Activated CD8-positive, alpha-beta T cell treated with anti-CD3 and anti-CD28 coated beads for 36 hours (primary cell): Measurements from ENCODE around the gene MORN5. TPM values are rescaled to one million over a fixed set of nuclear protein-coding genes. Genes with fewer than 3 reads are reported as not detected.

Experiments used
- ATAC-seq: fragments of 200-7000 bp; cut with Tn5 transposase; one replicate; pipeline ENCODE4 v1.10.0; 2021; ENCODE audit warnings: mild to moderate bottlenecking, moderate library complexity
- CTCF ChIA-PET: fragments of 350-600 bp; sonication (Branson Sonifier 250); formaldehyde crosslinking; loops from one replicate; lab custom pipeline; 2021; ENCODE audit warnings: antibody characterized with exemption; lab: Charles Lee
- POLR2A ChIA-PET: fragments of 350-600 bp; sonication (Branson Sonifier 250); formaldehyde crosslinking; loops from one replicate; lab custom pipeline; 2021; ENCODE audit warnings: antibody characterized with exemption; lab: Charles Lee
- DNase-seq: peaks from one replicate; pipeline ENCODE4 v3.0.0-alpha.2; 2020
- H3K27ac Mint-ChIP-seq: one replicate; pipeline ENCODE4 v1.8.0; 2021; ENCODE audit warnings: mild to moderate bottlenecking, mixed read lengths
- H3K27me3 Mint-ChIP-seq: one replicate; pipeline ENCODE4 v1.8.0; 2021; ENCODE audit warnings: mixed read lengths
- H3K36me3 Mint-ChIP-seq: one replicate; pipeline ENCODE4 v1.8.0; 2021; ENCODE audit warnings: low read depth, mixed read lengths
- H3K4me1 Mint-ChIP-seq: one replicate; pipeline ENCODE4 v1.8.0; 2021; ENCODE audit warnings: low read depth, mixed read lengths
- H3K4me3 Mint-ChIP-seq: one replicate; pipeline ENCODE4 v1.8.0; 2021; ENCODE audit warnings: mild to moderate bottlenecking, moderate library complexity, mixed read lengths
- H3K9me3 Mint-ChIP-seq: one replicate; pipeline ENCODE4 v1.8.0; 2021; ENCODE audit warnings: mixed read lengths
- intact Hi-C: fragments of 100-400 bp; cut with micrococcal nuclease; formaldehyde crosslinking; loops from one replicate; pipeline ENCODE4 v1.10.0; 2022
- total RNA-seq, 2 experiments: library from RNA; stranded (reverse); gene quantifications; one replicate each; pipeline ENCODE4 v1.2.3, GENCODE V29; 2021
- TF ChIP-seq, protein P1 (sequence below): fragments of 200-600 bp; IDR thresholded peaks from one replicate; pipeline ENCODE4 v1.8.0; 2022; ENCODE audit warnings: antibody characterized with exemption, mild to moderate bottlenecking

MORN5 gene
- total RNA-seq, 2 experiments from 2014 or later = not detected

DNA sequence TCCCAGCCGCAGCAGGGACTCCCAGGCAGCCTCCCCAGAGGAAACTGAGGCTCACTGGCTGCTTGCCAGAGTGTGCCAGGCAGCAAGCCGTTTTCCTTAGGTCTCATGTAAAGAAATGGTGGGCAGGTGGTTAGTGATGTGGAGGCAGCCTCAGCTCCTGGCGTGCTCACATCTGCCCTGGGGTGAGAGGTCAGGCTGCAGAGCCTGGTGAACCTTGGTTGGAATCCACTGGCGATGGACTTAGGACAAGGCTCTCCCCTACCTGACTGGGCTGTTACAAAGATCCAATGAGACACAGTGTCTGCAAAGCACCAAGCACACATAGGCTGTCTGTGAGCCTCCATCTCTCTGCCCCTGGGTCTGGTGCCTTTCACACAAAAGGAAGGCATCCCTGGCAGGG, 38.2 kb downstream of the MORN5 start:
- ATAC-seq (no peak), DNase-seq (no peak)
- Mint-ChIP-seq H3K36me3 (no peaks in the 10 kb centered on the region), H3K27me3 (peaks cover 5% of the 10 kb centered on the region), H3K4me1 (no peaks in the 10 kb centered on the region), H3K27ac (no peak overlapping the region), H3K9me3 (no peaks in the 10 kb centered on the region), H3K4me3 (no peak overlapping the region)
- TF ChIP-seq, protein P1, sequence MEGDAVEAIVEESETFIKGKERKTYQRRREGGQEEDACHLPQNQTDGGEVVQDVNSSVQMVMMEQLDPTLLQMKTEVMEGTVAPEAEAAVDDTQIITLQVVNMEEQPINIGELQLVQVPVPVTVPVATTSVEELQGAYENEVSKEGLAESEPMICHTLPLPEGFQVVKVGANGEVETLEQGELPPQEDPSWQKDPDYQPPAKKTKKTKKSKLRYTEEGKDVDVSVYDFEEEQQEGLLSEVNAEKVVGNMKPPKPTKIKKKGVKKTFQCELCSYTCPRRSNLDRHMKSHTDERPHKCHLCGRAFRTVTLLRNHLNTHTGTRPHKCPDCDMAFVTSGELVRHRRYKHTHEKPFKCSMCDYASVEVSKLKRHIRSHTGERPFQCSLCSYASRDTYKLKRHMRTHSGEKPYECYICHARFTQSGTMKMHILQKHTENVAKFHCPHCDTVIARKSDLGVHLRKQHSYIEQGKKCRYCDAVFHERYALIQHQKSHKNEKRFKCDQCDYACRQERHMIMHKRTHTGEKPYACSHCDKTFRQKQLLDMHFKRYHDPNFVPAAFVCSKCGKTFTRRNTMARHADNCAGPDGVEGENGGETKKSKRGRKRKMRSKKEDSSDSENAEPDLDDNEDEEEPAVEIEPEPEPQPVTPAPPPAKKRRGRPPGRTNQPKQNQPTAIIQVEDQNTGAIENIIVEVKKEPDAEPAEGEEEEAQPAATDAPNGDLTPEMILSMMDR = no peak
- ChIA-PET CTCF (no interaction called here), POLR2A (no interaction called here)
- intact Hi-C loops = no loop called here

DNA sequence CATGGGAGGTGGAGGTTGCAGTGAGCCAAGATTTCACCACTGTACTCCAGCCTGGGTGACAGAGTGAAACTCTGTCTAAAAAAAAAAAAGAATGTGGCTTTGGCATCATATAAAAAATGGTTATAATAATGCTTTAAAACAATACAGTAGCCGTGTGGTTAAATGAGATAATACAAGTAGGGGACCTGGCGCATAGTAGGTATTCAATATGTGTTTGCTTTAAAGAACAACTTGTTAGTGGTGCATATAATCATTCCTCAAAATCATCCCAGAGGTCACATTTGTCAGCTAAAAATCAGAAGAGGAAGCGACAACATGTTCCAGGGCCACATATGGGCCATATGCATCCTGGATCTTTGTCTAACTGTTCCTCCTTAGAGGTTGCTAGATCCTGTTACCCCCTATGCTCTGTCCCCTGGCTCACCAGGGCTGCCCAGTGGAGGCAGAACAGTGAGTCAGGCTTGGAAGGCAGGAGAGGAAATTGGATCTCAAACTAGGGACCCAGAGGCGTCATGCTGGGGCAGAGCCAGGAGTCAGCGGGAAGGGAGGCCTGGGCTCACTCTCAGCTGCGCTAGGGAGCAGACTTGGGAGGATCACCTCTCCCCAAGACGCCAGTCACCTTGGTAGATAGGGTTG, 41.4 kb downstream of the MORN5 start:
- peaks cover 5% of the 10 kb centered on the region for H3K27me3 Mint-ChIP-seq
- POLR2A ChIA-PET = no interaction called here
- no peaks in the 10 kb centered on the region for H3K9me3 Mint-ChIP-seq
- H3K4me1 Mint-ChIP-seq = no peaks in the 10 kb centered on the region
- TF ChIP-seq, protein P1 = no peak
- no peak overlapping the region for H3K27ac Mint-ChIP-seq
- DNase-seq (no peak), ATAC-seq (no peak)
- CTCF ChIA-PET = no interaction called here
- no peaks in the 10 kb centered on the region for H3K36me3 Mint-ChIP-seq
- intact Hi-C loops = no loop called here
- no peak overlapping the region for H3K4me3 Mint-ChIP-seq

DNA sequence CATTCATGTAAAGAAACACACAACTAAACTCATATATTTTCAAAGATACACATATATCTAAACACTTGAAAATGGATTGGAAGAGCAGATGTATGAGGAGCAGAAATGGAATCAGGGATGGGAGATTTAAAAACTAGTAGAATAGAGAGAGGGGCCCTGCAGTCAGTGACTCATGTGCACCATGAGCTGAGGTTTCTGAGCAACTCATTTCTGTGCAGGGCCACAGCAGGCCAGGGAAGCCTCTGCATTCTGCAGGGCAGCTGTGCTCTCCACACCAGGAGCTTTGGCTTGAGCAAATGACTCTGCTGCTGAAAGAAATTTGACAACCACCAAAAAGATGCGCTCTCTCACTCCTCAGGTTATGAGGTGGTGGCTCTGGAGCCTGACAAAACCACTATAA, 41.9 kb downstream of the MORN5 start:
- Mint-ChIP-seq H3K9me3 (no peaks in the 10 kb centered on the region), H3K4me1 (no peaks in the 10 kb centered on the region), H3K27ac (no peak overlapping the region), H3K27me3 (peaks cover 5% of the 10 kb centered on the region), H3K4me3 (no peak overlapping the region), H3K36me3 (no peaks in the 10 kb centered on the region)
- ChIA-PET POLR2A (interaction anchor here (0.5 kb wide), 1 partner anchor 11 kb away, joined by 3 read pairs; no protein-coding TSS in a partner anchor), CTCF (no interaction called here)
- intact Hi-C loops = no loop called here
- TF ChIP-seq, protein P1 = no peak
- DNase-seq = no peak
- ATAC-seq = no peak

DNA sequence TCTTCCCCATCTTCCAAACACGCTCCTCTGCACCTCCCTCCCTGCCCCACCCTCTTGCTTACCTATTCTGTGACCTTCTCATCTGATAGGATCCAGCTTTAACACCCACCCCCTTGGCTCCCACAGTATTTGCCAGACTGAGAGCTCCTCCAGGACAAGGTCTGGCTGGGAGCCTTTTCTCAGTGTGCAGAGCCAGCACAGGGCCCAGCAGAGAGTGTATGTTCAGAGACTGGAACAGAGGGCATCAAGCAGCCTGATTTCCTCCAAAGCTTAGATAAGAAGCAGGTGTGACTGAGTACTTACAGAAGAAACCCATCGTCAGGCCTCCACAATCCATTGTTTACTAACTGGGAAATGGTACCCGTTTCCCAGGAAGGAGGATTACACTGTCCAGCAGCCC, 42.4 kb downstream of the MORN5 start:
- no peak for ATAC-seq
- H3K27ac Mint-ChIP-seq = no peak overlapping the region
- no peaks in the 10 kb centered on the region for H3K9me3 Mint-ChIP-seq
- TF ChIP-seq, protein P1 = no peak
- CTCF ChIA-PET = no interaction called here
- H3K4me3 Mint-ChIP-seq = no peak overlapping the region
- POLR2A ChIA-PET = interaction anchor here (0.5 to 1.0 kb wide), 2 partner anchors 12 to 83 kb away, joined by 3 read pairs; no protein-coding TSS in a partner anchor
- no peaks in the 10 kb centered on the region for H3K36me3 Mint-ChIP-seq
- DNase-seq = no peak
- no peaks in the 10 kb centered on the region for H3K4me1 Mint-ChIP-seq
- H3K27me3 Mint-ChIP-seq = peaks cover 3% of the 10 kb centered on the region
- intact Hi-C loops = no loop called here

DNA sequence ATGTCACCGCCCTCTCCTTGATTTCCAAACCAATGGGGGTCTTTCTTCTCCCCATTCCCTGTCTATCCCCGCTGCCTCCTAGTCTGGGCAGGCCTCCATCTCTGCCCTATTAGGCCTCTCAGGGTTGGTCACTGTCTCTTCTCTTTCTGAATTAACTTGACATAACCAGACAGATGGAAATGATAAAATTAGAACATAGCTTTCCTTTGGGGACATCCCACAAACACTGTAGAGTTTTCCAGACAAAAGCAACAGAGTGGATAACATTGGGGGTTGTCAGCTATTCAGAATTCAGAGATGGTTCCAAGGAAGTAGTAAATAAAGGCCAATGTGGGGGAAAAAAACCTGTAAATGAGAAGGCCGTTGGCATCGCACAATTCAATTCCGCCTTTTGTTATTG, 44.3 kb downstream of the MORN5 start:
- TF ChIP-seq, protein P1 = no peak
- no peak overlapping the region for H3K27ac Mint-ChIP-seq
- DNase-seq (no peak), ATAC-seq (no peak)
- H3K27me3 Mint-ChIP-seq = no peaks in the 10 kb centered on the region
- no peaks in the 10 kb centered on the region for H3K36me3 Mint-ChIP-seq
- intact Hi-C loops = no loop called here
- H3K4me1 Mint-ChIP-seq = no peaks in the 10 kb centered on the region
- no peaks in the 10 kb centered on the region for H3K9me3 Mint-ChIP-seq
- no peak overlapping the region for H3K4me3 Mint-ChIP-seq
- ChIA-PET CTCF (no interaction called here), POLR2A (no interaction called here)
